NCI-H524 treated with DMSO at 0.1 percent for 48 hours (cell line): Measurements from ENCODE around the gene GPR27.

ENCODE experiments used
- DNase-seq: peaks from one replicate; lab custom pipeline; 2025; lab: John Stamatoyannopoulos, UW

The GPR27 gene, protein sequence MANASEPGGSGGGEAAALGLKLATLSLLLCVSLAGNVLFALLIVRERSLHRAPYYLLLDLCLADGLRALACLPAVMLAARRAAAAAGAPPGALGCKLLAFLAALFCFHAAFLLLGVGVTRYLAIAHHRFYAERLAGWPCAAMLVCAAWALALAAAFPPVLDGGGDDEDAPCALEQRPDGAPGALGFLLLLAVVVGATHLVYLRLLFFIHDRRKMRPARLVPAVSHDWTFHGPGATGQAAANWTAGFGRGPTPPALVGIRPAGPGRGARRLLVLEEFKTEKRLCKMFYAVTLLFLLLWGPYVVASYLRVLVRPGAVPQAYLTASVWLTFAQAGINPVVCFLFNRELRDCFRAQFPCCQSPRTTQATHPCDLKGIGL

GRCh38 chr3:71753701-71754609 lies at the start of gene GPR27:
TSS of gene GPR27 (plus strand) at chr3:71753855. CDS start at chr3:71754050, 195 bp downstream.
- no peak for DNase-seq

- no peak for DNase-seq
These were observed 48.7 kb upstream of the GPR27 start for GRCh38 chr3:71704915-71705314.

GRCh38 chr3:71705681-71706080 lies 48.0 kb upstream of the GPR27 start:
- no peak for DNase-seq

DNA sequence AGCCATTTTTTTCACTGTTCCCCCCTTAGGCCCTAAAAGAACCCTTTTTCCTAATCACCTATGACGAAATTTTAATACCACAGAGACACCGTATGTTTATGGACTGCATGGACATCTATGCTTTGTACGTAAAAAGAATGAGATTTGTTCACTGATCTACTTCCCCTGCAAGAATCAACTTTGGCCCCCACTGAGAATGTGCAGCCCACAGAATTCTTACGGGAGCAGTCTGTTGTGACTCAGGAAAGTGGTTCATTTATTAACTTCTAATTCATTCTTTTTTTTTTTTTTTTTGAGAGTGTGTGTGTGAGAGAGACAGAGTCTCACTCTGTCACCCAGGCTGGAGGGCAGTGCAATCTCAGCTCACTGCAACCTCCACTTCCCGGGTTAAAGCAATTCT lies 46.1 kb upstream of the GPR27 start:
- no peak for DNase-seq

- no peak for DNase-seq
These were observed 45.1 kb upstream of the GPR27 start for GRCh38 chr3:71708476-71709105.

- no peak for DNase-seq
These were observed 43.6 kb upstream of the GPR27 start for GRCh38 chr3:71709908-71710511.

DNA sequence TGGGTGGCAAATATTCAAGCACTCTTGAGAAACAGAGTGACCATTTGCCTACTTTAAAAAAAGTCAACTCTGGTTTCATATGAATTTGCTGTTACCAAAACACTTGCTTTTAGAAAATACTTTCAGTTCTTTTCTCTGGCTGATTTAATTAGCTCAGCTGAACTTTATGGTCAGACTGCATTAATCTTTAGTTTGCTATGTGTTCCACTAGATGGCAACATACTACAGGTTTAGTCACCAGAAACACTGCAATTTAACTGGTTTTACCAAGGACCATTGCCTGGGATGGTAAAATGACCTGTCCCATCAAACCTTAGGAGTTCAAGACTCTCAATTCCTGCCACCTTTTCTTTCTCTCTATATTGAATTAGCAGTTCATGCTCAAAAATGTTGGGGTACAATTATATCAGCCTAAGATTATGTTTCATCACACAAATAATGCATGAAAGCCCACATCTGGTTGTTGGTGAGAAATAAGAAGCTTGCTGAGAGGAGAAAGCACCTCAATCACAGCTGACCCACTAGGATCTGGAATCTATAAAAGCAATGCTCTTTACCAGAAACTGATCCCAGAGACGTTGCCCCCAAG lies 42.7 kb upstream of the GPR27 start:
- DNase-seq, result peak; percentile 9

GRCh38 chr3:71713041-71713440 lies 40.6 kb upstream of the GPR27 start:
- DNase-seq, result no peak

DNA sequence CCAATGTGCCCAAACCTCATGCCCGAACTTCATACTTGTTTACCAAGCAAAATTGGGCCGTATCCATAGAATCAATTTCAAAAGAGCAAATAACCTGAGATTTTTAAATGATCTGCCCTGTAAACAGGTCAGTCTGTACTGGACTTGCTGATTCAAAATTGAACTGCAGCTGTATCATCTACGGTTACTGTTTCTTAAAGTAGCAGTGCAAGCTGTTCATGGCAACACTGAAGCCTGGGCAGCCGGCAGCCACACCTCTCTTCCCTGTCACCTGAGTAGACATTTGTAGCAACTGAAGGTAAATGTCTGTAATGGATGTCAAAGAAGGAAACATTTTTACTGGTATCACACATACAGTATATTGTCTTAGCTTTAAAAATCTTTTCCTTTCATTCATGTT lies 39.1 kb upstream of the GPR27 start:
- DNase-seq, result no peak

GRCh38 chr3:71718072-71718471 lies 35.6 kb upstream of the GPR27 start:
- DNase-seq, result no peak

- DNase-seq, result no peak
These were observed 32.7 kb upstream of the GPR27 start for GRCh38 chr3:71721002-71721401.

DNA sequence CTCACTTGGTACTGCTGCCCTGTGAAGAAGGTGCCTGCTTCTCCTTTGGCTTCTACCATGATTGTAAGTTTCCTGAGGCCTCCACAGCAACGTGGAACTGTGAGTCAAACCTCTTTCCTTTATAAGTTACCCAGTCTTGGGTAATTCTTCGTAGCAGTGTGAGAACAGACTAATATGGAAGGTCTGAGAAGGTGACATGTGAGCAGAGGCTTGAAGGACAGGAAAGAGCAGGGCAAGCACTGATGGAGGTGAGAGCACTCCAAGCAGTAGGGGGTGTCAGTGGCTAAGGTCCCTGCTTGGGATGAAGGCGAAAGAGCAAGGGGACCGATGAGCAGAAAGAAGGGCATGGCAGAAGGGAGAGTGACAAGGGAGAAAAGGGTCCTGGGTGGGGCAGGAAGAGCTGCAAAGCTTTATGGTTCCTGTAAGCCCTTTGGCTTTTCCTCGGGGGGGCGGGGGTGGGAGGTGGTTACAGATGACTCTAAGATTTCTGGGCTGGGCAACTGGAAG lies 32.0 kb upstream of the GPR27 start:
- DNase-seq, result no peak

DNA sequence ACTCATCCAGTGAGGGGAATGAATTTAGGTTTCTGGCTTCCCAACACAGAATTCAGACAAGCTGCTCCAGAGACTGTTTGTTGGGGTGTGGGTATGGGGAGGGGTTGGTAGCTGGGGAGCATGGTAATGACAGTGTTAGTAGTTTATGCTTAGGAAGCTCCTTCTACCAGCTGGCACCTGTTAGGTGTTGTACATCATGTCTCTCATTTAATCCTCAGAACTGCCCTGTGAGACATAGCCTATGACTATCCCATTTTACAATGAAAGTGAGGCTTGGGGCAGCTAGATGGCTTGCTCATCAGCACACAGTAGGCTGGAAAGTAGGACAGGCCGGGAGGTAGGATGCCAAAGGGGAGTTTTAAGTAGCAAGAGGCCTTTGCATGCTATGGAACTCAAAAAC lies 31.0 kb upstream of the GPR27 start:
- DNase-seq, result no peak

DNA sequence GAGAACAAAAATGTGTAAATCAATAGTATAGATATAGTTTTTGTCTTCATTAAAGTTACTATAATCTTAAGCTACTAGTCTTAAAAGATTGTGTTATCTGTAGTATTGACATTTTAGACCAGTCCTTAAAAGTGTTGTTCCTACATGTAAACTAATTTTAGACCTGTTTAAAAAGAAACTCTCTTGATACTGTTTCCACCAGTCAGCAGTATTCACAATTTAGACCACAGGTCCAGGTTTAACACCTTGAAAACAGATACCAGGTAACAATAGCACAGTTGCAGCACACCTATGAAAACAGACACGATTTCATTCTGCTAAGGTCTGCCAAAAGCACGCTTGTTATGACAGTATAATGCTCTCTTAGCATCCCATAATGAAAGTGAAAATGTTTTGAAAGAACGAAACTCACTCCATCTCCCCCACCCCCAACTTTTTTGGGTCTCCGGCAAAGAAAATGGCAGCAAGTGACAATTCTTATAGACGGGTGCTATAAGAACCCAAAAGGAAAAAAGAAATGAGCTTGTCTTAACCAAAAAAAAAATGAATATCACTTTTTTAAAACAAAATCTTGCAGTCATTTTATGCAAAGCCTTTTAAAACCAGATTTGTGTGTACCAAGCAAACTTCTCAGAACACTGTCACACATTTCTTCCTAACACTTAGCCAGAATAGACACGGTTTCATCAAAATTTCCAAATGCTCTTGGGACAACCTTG lies 30.0 kb upstream of the GPR27 start:
- DNase-seq, result no peak

GRCh38 chr3:71724171-71724453 lies 29.5 kb upstream of the GPR27 start:
- DNase-seq, result no peak

GRCh38 chr3:71724584-71725270 lies 28.9 kb upstream of the GPR27 start:
- no peak for DNase-seq

DNA sequence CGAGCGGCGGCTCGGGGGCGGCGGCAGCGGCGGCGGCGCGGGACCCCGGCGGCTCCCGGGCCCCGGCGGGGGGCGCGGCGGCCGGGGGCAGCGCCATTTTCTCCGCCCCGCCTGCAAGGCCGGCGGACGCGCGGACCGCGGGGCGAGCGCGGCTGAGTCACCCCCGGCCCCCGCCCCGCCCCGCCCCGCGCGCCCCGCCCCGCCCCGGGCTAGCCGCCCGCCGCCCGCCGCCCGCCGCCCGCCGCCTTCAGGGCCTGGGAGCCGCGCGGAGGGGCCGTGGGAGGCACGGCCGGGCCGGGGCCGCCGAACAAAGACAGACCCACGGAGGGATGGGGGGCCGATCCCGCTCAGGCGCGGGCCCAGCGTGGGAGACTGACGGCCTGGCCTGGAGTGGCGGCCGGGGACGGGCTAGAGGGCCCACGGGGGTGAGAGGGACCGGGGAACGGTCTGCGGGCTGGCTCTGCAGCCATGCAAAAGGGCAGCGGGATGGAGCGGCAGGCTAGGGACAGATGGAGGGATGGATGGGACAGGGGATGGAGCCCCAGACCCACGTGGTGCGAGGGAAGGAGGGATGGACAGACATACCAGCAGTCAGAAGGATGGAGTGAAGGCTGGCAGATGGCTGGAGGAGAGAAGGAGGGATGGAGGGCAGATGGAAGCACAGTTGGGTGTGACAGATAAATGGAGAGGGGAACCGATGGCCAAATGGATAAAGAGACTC lies 28.2 kb upstream of the GPR27 start, which contains the start of gene EIF4E3:
Gene EIF4E3, minus strand, starts transcription at position 132 of the 721 bp plus-strand sequence. Its CDS starts 35 bp downstream, at position 97.
- peak; percentile 35 for DNase-seq

DNA sequence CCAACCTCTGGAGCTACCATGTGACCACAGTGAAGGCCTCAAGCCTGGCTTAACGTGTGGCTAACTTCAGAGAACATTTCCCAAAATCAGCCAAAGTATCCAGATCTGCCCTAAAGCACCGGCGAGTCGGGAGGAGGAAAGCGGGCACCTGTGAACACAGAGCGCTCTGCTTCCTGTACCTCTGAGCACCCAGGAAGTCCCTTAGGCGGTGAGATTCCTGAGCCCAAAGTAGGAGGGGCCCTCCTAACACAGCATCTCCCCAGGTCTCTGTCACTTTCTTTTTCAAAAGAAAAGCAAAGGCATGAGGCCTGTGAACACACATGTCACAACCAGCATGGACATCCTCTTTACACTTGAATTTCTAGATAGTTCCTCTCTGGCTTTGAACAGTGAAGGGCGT lies 27.5 kb upstream of the GPR27 start:
- no peak for DNase-seq

DNA sequence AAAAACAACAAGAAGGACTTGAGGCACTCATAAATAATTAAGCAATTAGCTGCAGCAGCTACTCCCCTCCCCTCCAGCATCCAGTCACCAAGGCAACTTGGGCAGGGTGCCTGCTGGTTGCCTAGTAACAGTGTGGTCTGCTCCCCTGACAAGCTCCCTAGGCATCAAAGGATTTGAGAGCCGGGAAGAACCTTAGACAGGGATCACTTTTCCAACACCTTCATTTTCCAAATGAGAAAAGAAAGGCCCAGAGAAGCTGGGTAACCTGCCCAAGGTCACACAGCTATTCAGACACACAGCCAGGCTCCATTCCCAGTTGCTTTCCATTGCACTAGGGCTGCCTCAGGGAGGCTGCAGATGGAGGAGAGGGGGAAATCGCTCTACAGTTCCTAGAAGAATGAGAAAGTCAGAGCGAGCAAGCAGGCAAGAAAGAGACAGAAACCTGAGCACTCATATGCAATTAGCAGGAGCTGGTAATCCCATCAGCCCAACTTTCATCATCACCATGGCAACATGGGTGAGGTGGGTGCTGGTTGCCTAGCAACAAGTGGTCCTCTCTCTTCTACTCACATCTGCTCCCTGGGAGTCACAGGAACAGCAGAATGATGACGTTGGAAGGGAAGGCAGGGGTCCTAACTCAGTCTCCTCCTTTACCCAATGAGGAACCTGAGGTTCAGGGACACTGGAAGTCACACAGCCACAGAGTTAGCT lies 24.9 kb upstream of the GPR27 start:
- peak; percentile 88 for DNase-seq
